ENCODE measurements around the gene SUPT20HL2. TPM values are rescaled to one million over a fixed set of nuclear protein-coding genes. Genes with fewer than 3 reads are reported as not detected.

SUPT20HL2 gene
- total RNA-seq, 6 experiments from 2014 or later: not detected

DNA sequence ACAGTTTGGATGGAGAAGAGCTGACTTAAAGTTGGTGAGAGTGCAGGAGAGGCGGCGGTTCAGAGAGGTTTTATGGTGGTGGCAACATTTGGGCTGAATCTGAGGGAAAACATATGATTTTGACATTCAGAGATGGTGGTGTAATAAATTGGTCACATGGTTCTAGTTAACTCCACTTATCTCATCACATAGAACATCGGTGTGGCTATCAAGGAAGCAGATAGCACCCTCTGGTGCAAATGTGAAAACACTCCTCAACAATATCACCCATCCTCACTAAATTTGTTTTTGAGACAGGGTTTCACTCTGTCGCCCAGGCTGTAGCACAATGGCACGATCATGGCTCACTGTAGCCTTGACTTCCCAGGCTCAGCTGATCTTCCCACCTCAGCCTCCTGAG, 28.8 kb downstream of the SUPT20HL2 start:
- Histone ChIP-seq H3K9me3 (no peaks in the 10 kb centered on the region), H3K4me3 (no peak overlapping the region), H3K27me3 (no peaks in the 10 kb centered on the region), H3K4me1 (no peaks in the 10 kb centered on the region), H3K27ac (no peak overlapping the region), H3K36me3 (no peaks in the 10 kb centered on the region)
- no peak for TF ChIP-seq POLR2A (IDR thresholded peaks at IDR 0.05)
- TF ChIP-seq, protein P1, sequence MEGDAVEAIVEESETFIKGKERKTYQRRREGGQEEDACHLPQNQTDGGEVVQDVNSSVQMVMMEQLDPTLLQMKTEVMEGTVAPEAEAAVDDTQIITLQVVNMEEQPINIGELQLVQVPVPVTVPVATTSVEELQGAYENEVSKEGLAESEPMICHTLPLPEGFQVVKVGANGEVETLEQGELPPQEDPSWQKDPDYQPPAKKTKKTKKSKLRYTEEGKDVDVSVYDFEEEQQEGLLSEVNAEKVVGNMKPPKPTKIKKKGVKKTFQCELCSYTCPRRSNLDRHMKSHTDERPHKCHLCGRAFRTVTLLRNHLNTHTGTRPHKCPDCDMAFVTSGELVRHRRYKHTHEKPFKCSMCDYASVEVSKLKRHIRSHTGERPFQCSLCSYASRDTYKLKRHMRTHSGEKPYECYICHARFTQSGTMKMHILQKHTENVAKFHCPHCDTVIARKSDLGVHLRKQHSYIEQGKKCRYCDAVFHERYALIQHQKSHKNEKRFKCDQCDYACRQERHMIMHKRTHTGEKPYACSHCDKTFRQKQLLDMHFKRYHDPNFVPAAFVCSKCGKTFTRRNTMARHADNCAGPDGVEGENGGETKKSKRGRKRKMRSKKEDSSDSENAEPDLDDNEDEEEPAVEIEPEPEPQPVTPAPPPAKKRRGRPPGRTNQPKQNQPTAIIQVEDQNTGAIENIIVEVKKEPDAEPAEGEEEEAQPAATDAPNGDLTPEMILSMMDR (IDR thresholded peaks at IDR 0.05): no peak
- WGBS (ENCODE audit: insufficient coverage, low coverage, low lambda C conversion rate, missing lambda C conversion rate): 89% methylated on average over 3 of the region's 5 CpGs
- DNase-seq (no peak), ATAC-seq (peak in 1 of 4 donors; percentile 64)
- intact Hi-C loops (cut with DNase I): no loop called here

DNA sequence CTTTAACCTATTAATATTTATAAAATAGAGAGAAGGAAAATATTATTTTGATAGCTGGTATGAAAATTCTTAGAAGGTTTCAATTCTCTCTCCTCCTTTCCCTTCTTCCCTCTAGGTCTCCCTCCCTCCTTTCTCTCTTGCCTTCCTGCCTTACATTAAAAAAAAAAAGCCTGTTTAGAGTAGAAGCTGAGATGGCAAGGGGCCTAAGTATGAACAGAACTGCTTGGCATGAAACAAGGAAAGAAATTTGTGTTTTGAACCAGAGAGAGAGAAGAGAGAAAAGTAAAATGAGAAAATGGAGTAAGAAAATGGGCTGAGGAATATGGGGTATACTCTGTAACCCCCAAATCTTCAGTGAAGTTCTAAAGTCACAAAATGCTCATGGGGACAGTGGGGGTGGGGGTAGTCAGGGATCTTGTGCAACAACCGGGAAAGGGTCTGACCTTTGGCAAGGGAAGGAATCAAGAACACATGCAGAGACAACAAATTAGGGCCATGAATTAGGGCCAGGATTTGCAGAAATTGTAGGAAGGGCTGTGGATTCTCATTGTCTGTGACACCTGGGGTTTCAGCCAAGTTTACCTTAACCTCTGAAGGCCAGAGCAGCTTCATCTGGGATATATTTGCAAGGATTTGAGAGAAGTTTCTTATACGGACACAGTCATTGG, 30.6 kb downstream of the SUPT20HL2 start:
- 34% methylated on average over 2 of the region's 2 CpGs for WGBS (ENCODE audit: insufficient coverage, low coverage, low lambda C conversion rate, missing lambda C conversion rate)
- intact Hi-C loops (cut with DNase I): no loop called here
- TF ChIP-seq, protein P1 (IDR thresholded peaks at IDR 0.05): no peak
- TF ChIP-seq POLR2A (IDR thresholded peaks at IDR 0.05): no peak

DNA sequence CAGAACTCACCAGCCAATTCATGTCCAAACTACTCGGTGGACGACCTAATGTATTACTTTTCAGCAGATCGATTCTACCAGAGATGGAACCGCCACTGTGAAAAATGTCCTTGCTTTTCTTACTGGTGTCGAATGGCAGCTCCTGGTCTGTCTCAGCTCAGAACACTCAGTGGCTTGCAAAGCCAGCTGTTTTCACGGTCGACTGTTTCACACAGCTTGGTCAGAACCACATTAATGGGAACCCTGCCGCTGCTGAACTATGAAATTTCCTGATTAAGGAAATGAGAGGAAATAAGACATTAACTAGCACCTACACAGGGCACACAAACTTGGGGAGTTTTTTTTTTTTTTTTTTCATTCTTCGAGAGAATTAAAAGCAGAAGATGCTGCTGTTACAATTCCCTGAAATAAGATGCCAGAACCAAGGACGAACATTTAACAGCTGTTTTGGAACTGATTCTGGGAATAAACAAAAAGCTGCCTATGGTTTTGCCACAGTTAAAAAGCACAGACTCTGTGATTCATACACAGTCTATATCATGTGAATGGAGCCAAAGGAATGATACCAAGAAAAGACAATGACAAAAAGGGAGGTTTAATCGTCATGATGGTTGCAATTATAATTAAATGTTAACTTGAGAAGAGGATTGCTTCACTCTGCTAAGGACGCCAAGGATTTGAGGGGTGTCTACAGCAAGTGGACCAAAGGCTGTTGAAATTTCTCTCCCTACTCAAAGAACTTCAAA, 31.3 kb downstream of the SUPT20HL2 start:
- no peak overlapping the region for H3K4me3 ChIP-seq
- DNase-seq (no peak), ATAC-seq (no peak)
- no peaks in the 10 kb centered on the region for H3K27me3 ChIP-seq
- no peaks in the 10 kb centered on the region for H3K4me1 ChIP-seq
- no peak overlapping the region for H3K27ac ChIP-seq
- TF ChIP-seq, protein P1 (IDR thresholded peaks at IDR 0.05): no peak
- TF ChIP-seq POLR2A (IDR thresholded peaks at IDR 0.05): no peak
- no peaks in the 10 kb centered on the region for H3K9me3 ChIP-seq
- 40% methylated on average over 11 of the region's 12 CpGs for WGBS (ENCODE audit: insufficient coverage, low coverage, low lambda C conversion rate, missing lambda C conversion rate)
- intact Hi-C loops (cut with DNase I): no loop called here
- H3K36me3 ChIP-seq: no peaks in the 10 kb centered on the region

More for the DNA sequence above, 30.6 kb downstream of the SUPT20HL2 start:
- no peak overlapping the region for H3K4me3 ChIP-seq
- H3K36me3 ChIP-seq: no peaks in the 10 kb centered on the region
- no peaks in the 10 kb centered on the region for H3K9me3 ChIP-seq
- H3K4me1 ChIP-seq: no peaks in the 10 kb centered on the region
- no peak overlapping the region for H3K27ac ChIP-seq
- DNase-seq (peak in 1 of 3 donors; percentile 46), ATAC-seq (peak in 2 of 4 donors; percentile 17 to 43)
- H3K27me3 ChIP-seq: no peaks in the 10 kb centered on the region

DNA sequence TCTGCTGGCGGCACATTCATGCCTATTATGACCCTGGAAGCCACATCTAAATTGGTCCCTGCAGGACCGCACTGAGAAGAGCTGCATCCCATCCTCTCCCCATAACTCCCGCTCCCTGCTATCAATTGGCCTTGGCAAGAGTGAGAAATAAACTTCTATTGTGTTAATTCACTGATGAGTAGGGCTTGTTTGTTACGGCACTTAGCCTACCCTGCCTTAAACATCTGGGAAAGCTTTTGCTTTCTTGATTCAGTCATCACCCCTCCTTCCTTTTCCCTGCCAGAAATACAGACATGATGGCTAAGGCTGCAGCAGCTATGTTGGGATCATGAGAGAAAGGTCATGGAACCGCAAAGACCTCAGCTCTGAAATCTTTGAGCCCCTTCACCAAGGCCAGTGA, 36.5 kb downstream of the SUPT20HL2 start:
- Histone ChIP-seq H3K27me3 (no peaks in the 10 kb centered on the region), H3K9me3 (no peaks in the 10 kb centered on the region), H3K4me1 (no peaks in the 10 kb centered on the region), H3K36me3 (no peaks in the 10 kb centered on the region), H3K27ac (no peak overlapping the region), H3K4me3 (no peak overlapping the region)
- TF ChIP-seq, protein P1 (IDR thresholded peaks at IDR 0.05): no peak
- no peak for TF ChIP-seq POLR2A (IDR thresholded peaks at IDR 0.05)
- intact Hi-C loops (cut with DNase I): no loop called here
- WGBS (ENCODE audit: insufficient coverage, low coverage, low lambda C conversion rate, missing lambda C conversion rate): 78% methylated on average over 5 of the region's 5 CpGs
- ATAC-seq (no peak), DNase-seq (no peak)
